ENCODE results near the gene TMEM145. TPM values are rescaled to one million over a fixed set of nuclear protein-coding genes. Genes with fewer than 3 reads are reported as not detected.
"Not testable (repeated sequence)": the region's sequence is repeated elsewhere in the genome, so short reads cannot be mapped to it uniquely, and the experiment has no call there.

TMEM145 gene
- total RNA-seq, 2 donors from 2014 or later: 0.94 TPM; not detected in 1

- no peak overlapping the region for H3K4me3 ChIP-seq
- H3K4me1 ChIP-seq: peaks cover 0 to 41% of the 10 kb centered on the region in 2 donors
- H3K27me3 ChIP-seq: peaks cover 10 to 23% of the 10 kb centered on the region in 2 donors
- no peaks in the 10 kb centered on the region for H3K9me3 ChIP-seq
- H3K36me3 ChIP-seq: no peaks in the 10 kb centered on the region
- DNase-seq (ENCODE audit: low spot score): no peak
- no peak overlapping the region for H3K27ac ChIP-seq
- no peak for TF ChIP-seq CTCF (IDR thresholded peaks at IDR 0.05)
These were observed 14.3 kb downstream of the TMEM145 start for GRCh38 chr19:42327381-42327780.

DNA sequence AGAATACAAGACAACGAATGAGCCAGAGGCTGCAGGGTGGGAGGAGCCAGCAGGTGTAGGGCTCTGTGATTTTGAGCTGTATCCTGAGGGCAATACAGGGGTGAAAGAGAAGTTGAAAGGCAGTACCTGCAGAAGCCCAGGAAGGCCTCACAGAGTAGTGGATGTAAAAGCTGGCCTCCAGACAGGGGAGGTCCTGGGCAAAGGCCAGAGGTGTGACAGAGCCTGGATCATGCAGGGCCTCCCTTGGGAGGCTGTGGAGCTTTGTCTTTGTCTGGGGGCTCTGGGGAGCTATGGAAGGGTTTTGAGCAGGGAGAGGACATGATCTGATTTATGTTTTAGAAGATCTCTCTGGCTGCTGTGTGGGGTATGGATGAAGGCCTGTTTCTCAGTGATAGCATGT is 15.0 kb downstream of the TMEM145 start:
- Histone ChIP-seq H3K4me1 (peaks cover 0 to 41% of the 10 kb centered on the region in 2 donors), H3K4me3 (no peak overlapping the region), H3K27me3 (peaks cover 10 to 19% of the 10 kb centered on the region in 2 donors), H3K27ac (no peak overlapping the region), H3K36me3 (no peaks in the 10 kb centered on the region), H3K9me3 (no peaks in the 10 kb centered on the region)
- DNase-seq (ENCODE audit: low spot score): no peak
- no peak for TF ChIP-seq CTCF (IDR thresholded peaks at IDR 0.05)

DNA sequence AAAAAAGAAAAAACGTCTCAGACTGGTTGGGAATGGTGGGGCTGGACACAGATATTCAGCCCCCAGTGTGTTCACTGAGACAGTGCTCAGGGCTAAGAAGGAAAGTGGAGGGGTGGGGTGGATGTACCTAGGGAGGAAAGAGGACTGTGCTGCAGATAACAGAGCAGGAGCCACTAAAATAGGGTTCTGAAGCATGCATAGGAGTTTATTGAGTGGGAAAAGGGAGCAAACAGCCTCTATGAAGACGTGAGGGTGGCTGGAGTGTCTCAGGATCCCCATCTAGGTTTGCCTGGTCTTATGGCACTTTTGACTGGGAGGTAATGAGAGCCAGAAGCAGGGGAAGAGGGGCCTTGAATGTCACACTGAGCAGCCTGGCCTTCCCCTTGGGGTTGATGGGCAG is 15.7 kb downstream of the TMEM145 start:
- TF ChIP-seq CTCF (IDR thresholded peaks at IDR 0.05): no peak
- DNase-seq (ENCODE audit: low spot score): no peak
- peaks cover 0 to 37% of the 10 kb centered on the region in 2 donors for H3K4me1 ChIP-seq
- H3K4me3 ChIP-seq: no peak overlapping the region
- no peaks in the 10 kb centered on the region for H3K36me3 ChIP-seq
- no peak overlapping the region for H3K27ac ChIP-seq
- no peaks in the 10 kb centered on the region for H3K9me3 ChIP-seq
- H3K27me3 ChIP-seq: peaks cover 10 to 12% of the 10 kb centered on the region in 2 donors

DNA sequence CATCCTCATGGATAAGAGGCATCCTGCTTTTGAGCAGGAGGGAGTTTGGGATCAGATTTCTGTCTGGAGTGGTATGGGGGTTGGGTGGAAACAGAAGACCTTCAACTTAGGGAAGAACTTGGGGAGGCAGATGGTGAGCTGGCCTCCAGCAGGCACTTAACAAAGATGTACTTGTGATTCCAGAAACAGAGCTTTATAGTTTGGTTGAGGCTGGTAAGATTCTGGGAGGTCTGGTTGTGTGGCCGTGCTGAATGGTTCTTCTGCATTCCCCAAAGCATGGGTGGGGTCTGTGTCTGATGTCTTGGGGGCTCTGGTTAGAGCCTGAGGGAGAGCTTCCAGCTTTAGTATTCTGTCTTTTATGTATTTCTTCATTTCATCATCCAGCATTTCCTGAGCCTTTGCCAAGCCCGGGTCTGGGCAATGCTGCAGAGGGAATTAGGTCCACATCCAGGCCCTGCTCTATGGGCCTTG is 17.2 kb downstream of the TMEM145 start:
- H3K9me3 ChIP-seq: no peaks in the 10 kb centered on the region
- H3K27ac ChIP-seq: no peak overlapping the region
- no peak for TF ChIP-seq CTCF (IDR thresholded peaks at IDR 0.05)
- H3K4me3 ChIP-seq: no peak overlapping the region
- peaks cover 0 to 25% of the 10 kb centered on the region in 2 donors for H3K4me1 ChIP-seq
- H3K36me3 ChIP-seq: peaks cover 5% of the 10 kb centered on the region
- DNase-seq (ENCODE audit: low spot score): no peak
- H3K27me3 ChIP-seq: no peaks in the 10 kb centered on the region

- not testable (repeated sequence) for H3K27me3 ChIP-seq; DNase-seq (ENCODE audit: low spot score); H3K9me3 ChIP-seq; H3K27ac ChIP-seq; H3K4me3 ChIP-seq
- Histone ChIP-seq H3K36me3 (peaks cover 15% of the 10 kb centered on the region), H3K4me1 (peaks cover 0 to 19% of the 10 kb centered on the region in 2 donors)
These were observed 18.2 kb downstream of the TMEM145 start for GRCh38 chr19:42331333-42331732.

GRCh38 chr19:42332059-42332458 is 18.9 kb downstream of the TMEM145 start:
- Histone ChIP-seq H3K27me3 (no peaks in the 10 kb centered on the region), H3K36me3 (peaks cover 17% of the 10 kb centered on the region), H3K4me1 (peaks cover 0 to 12% of the 10 kb centered on the region in 2 donors), H3K4me3 (no peak overlapping the region), H3K9me3 (no peaks in the 10 kb centered on the region), H3K27ac (no peak overlapping the region)
- no peak for TF ChIP-seq CTCF (IDR thresholded peaks at IDR 0.05)
- no peak for DNase-seq (ENCODE audit: low spot score)

Measured in right atrium auricular region (tissue), 2 donors.